ENCODE data around the gene PBX3.

- TF ChIP-seq CTCF (IDR thresholded peaks at IDR 0.05 in 8 of 11, conservative IDR thresholded peaks at IDR 0.05 in 3 of 11) (no peak), POLR2A (IDR thresholded peaks at IDR 0.05) (no peak)
Measured at GRCh38 chr9:125748446-125749099, 1.4 kb downstream of the PBX3 start.
